ENCODE measurements around the gene XPC. TPM values are rescaled to one million over a fixed set of nuclear protein-coding genes. Genes with fewer than 3 reads are reported as not detected.
A peak's percentile ranks its signal among the peaks of the same experiment; 100 is the strongest.
"Not testable (repeated sequence)": the region's sequence is repeated elsewhere in the genome, so short reads cannot be mapped to it uniquely, and the experiment has no call there.

Gene XPC
- total RNA-seq, 2 donors from 2014 or later = 41.1 to 53.2 TPM

GRCh38 chr3:14124223-14124614 is 54.2 kb downstream of the XPC start:
- H3K36me3 ChIP-seq = no peaks in the 10 kb centered on the region
- intact Hi-C loops (cut with DNase I) = loop anchor here (2.0 to 10.0 kb wide), 3 partner anchors 53 to 331 kb away; no protein-coding TSS in a partner anchor
- peaks cover 22% of the 10 kb centered on the region for H3K4me1 ChIP-seq (replicated peaks)
- TF ChIP-seq POLR2AphosphoS5 (IDR thresholded peaks at IDR 0.05) (no peak), CTCF (IDR thresholded peaks at IDR 0.05) (no peak), POLR2A (IDR thresholded peaks at IDR 0.05) (no peak)
- peak overlapping the region; percentile 74 to 77 for H3K4me3 ChIP-seq
- DNase-seq (ENCODE audit: low spot score) = no peak
- 1% methylated on average over 35 of the region's 37 CpGs for WGBS
- H3K27me3 ChIP-seq (replicated peaks; ENCODE audit: insufficient read depth) = no peaks in the 10 kb centered on the region
- H3K27ac ChIP-seq = peak overlapping the region; percentile 89 to 90
- no peaks in the 10 kb centered on the region for H3K9me3 ChIP-seq

- TF ChIP-seq CTCF (IDR thresholded peaks at IDR 0.05) (no peak), POLR2A (IDR thresholded peaks at IDR 0.05) (no peak), POLR2AphosphoS5 (IDR thresholded peaks at IDR 0.05) (no peak)
- no peaks in the 10 kb centered on the region for H3K27me3 ChIP-seq (replicated peaks; ENCODE audit: insufficient read depth)
- peak overlapping the region; percentile 74 to 77 for H3K4me3 ChIP-seq
- intact Hi-C loops (cut with DNase I) = loop anchor here (2.0 to 10.0 kb wide), 3 partner anchors 53 to 331 kb away; no protein-coding TSS in a partner anchor
- no peaks in the 10 kb centered on the region for H3K9me3 ChIP-seq
- H3K4me1 ChIP-seq (replicated peaks) = peaks cover 28% of the 10 kb centered on the region
- H3K27ac ChIP-seq = peak overlapping the region; percentile 89 to 90
- H3K36me3 ChIP-seq = no peaks in the 10 kb centered on the region
- WGBS = 32% methylated on average over 15 of the region's 15 CpGs
- DNase-seq (ENCODE audit: low spot score) = no peak
Observed at GRCh38 chr3:14123308-14124222, 54.8 kb downstream of the XPC start.

- H3K4me3 ChIP-seq = no peak overlapping the region
- H3K9me3 ChIP-seq = no peaks in the 10 kb centered on the region
- intact Hi-C loops (cut with DNase I) = loop anchor here (5.0 to 10.0 kb wide), 2 partner anchors 225 to 332 kb away; no protein-coding TSS in a partner anchor
- peak overlapping the region in 1 of 2 donors; percentile 89 for H3K27ac ChIP-seq
- no peaks in the 10 kb centered on the region for H3K27me3 ChIP-seq (replicated peaks; ENCODE audit: insufficient read depth)
- DNase-seq (ENCODE audit: low spot score) = no peak
- TF ChIP-seq POLR2A (IDR thresholded peaks at IDR 0.05) (no peak), POLR2AphosphoS5 (IDR thresholded peaks at IDR 0.05) (peak; percentile 52)
- no peaks in the 10 kb centered on the region for H3K36me3 ChIP-seq
- H3K4me1 ChIP-seq (replicated peaks) = peaks cover 34% of the 10 kb centered on the region
- 40% methylated on average over 3 of the region's 3 CpGs for WGBS
Observed at GRCh38 chr3:14122301-14122700, 56.1 kb downstream of the XPC start.

- no peak for DNase-seq (ENCODE audit: low spot score)
- Histone ChIP-seq H3K36me3 (no peaks in the 10 kb centered on the region), H3K9me3 (no peaks in the 10 kb centered on the region), H3K4me1 (replicated peaks) (peaks cover 38% of the 10 kb centered on the region), H3K27me3 (replicated peaks; ENCODE audit: insufficient read depth) (no peaks in the 10 kb centered on the region), H3K4me3 (no peak overlapping the region), H3K27ac (peak overlapping the region in 1 of 2 donors; percentile 89)
- intact Hi-C loops (cut with DNase I) = loop anchor here (5.0 to 10.0 kb wide), 2 partner anchors 225 to 333 kb away; no protein-coding TSS in a partner anchor
- TF ChIP-seq POLR2AphosphoS5 (IDR thresholded peaks at IDR 0.05) = no peak
- TF ChIP-seq POLR2A (IDR thresholded peaks at IDR 0.05) = no peak
- TF ChIP-seq CTCF (IDR thresholded peaks at IDR 0.05) = no peak
- WGBS = 72% methylated on average over 5 of the region's 5 CpGs
Observed at GRCh38 chr3:14121859-14122258, 56.5 kb downstream of the XPC start.

- DNase-seq (ENCODE audit: low spot score); H3K27me3 ChIP-seq (replicated peaks; ENCODE audit: insufficient read depth); H3K4me3 ChIP-seq; H3K9me3 ChIP-seq; H3K36me3 ChIP-seq: not testable (repeated sequence)
- WGBS = 54% methylated on average over 2 of the region's 2 CpGs
- Histone ChIP-seq H3K27ac (peak overlapping the region in 1 of 2 donors; percentile 33), H3K4me1 (replicated peaks) (peaks cover 32% of the 10 kb centered on the region)
- intact Hi-C loops (cut with DNase I) = loop anchor here (5.0 to 10.0 kb wide), 2 partner anchors 224 to 334 kb away; no protein-coding TSS in a partner anchor
- TF ChIP-seq POLR2AphosphoS5 (IDR thresholded peaks at IDR 0.05) = peak; percentile 14
Observed at GRCh38 chr3:14120921-14121448, 57.4 kb downstream of the XPC start.
